AG08395 (cell line): Measurements from ENCODE around the gene HSPA12B.
"Not testable (repeated sequence)": the region's sequence is repeated elsewhere in the genome, so short reads cannot be mapped to it uniquely, and the experiment has no call there.

Source experiments
- DNase-seq: peaks from one replicate; pipeline ENCODE4 v3.0.0; 2012; ENCODE audit warnings: mixed read lengths, low spot score

HSPA12B gene

GRCh38 chr20:3787324-3788014 lies 55.0 kb downstream of the HSPA12B start:
- DNase-seq = no peak

GRCh38 chr20:3788685-3789155 lies 56.2 kb downstream of the HSPA12B start:
- no peak for DNase-seq

- DNase-seq = not testable (repeated sequence)
These were observed 56.7 kb downstream of the HSPA12B start for GRCh38 chr20:3789201-3789600.

GRCh38 chr20:3794168-3794567 lies 61.7 kb downstream of the HSPA12B start:
- DNase-seq = not testable (repeated sequence)

- DNase-seq = no peak
These were observed 62.4 kb downstream of the HSPA12B start for GRCh38 chr20:3794701-3795420.

- peak; percentile 95 for DNase-seq
These were observed 63.3 kb downstream of the HSPA12B start, which contains the start of gene CDC25B for GRCh38 chr20:3795511-3796468. CDC25B (plus strand) TSS chr20:3796310; CDS start chr20:3796532, 222 bp downstream.

GRCh38 chr20:3796477-3797225 lies 64.2 kb downstream of the HSPA12B start:
- DNase-seq = no peak

- DNase-seq = no peak
These were observed 64.7 kb downstream of the HSPA12B start for GRCh38 chr20:3797226-3797545.

- peak; percentile 28 for DNase-seq
These were observed 65.3 kb downstream of the HSPA12B start for GRCh38 chr20:3797592-3798372.

- DNase-seq = no peak
These were observed 65.9 kb downstream of the HSPA12B start for GRCh38 chr20:3798373-3798768.

- no peak for DNase-seq
These were observed 66.4 kb downstream of the HSPA12B start for GRCh38 chr20:3798908-3799248.

- DNase-seq = no peak
These were observed 67.9 kb downstream of the HSPA12B start for GRCh38 chr20:3800256-3800877.

- DNase-seq = no peak
These were observed 68.4 kb downstream of the HSPA12B start for GRCh38 chr20:3800878-3801260.

- no peak for DNase-seq
These were observed 68.8 kb downstream of the HSPA12B start for GRCh38 chr20:3801299-3801698.

- DNase-seq = no peak
These were observed 69.4 kb downstream of the HSPA12B start for GRCh38 chr20:3801846-3802245.
